SK-N-SH (cell line): Measurements from ENCODE around the gene EVC2. TPM values are rescaled to one million over a fixed set of nuclear protein-coding genes. Genes with fewer than 3 reads are reported as not detected.

Experiments
- CTCF ChIA-PET: fragments of 300-600, 350-600 bp; formaldehyde crosslinking; extraction: SDS; loops from one replicate; lab custom pipeline; 2021; lab: Yijun Ruan, JAX
- POLR2A ChIA-PET: fragments of 350-600 bp; sonication (Branson Sonifier 250); formaldehyde crosslinking; extraction: SDS; loops from one replicate; lab custom pipeline; 2020; ENCODE audit warnings: antibody characterized with exemption, inconsistent platforms; lab: Yijun Ruan, JAX
- DNase-seq: peaks from one replicate; pipeline ENCODE4 v3.0.0; 2012
- H2AFZ ChIP-seq: fragments of 200-600 bp; sonication (generic); 2 replicates; pipeline ENCODE4 v1.8.1; 2016; ENCODE audit warnings: antibody characterized with exemption, mild to moderate bottlenecking, low read depth
- H3F3A ChIP-seq: fragments of 200-600 bp; sonication (generic); replicated peaks from 2 replicates; pipeline ENCODE3; 2016; ENCODE audit warnings: antibody characterized with exemption, mild to moderate bottlenecking; ENCODE audit not compliant: insufficient read depth
- H3K27ac ChIP-seq, 2 experiments: fragments of 200-500 bp in 1 of 2; fragments of 200-600 bp in 1 of 2; sonication (Bioruptor generic) in 1 of 2; sonication (generic), shearing (Covaris generic) in 1 of 2; 2 replicates each; pipeline versions ENCODE4 v1.5.1 to v1.6.1; 2014 to 2016; ENCODE audit warnings: low read depth in 2 of 2, inconsistent platforms in 1 of 2, low read length in 1 of 2, mild to moderate bottlenecking in 1 of 2, mixed read lengths in 1 of 2
- H3K27me3 ChIP-seq: fragments of 200-600 bp; sonication (generic), shearing (Covaris generic); 2 replicates; pipeline ENCODE4 v1.6.1; 2016; ENCODE audit warnings: mixed run types; ENCODE audit not compliant: insufficient read depth
- H3K36me3 ChIP-seq, 2 experiments: fragments of 200-500 bp in 1 of 2; fragments of 200-600 bp in 1 of 2; sonication (Bioruptor generic) in 1 of 2; sonication (generic) in 1 of 2; replicated peaks in 1 of 2; 2 replicates each; pipeline versions ENCODE3 to v1.5.1; 2014 to 2016; ENCODE audit warnings: low read length in 1 of 2, mild to moderate bottlenecking in 1 of 2; ENCODE audit not compliant: insufficient read depth in 2 of 2, control insufficient read depth in 1 of 2
- H3K4me1 ChIP-seq, 2 experiments: fragments of 200-500 bp in 1 of 2; fragments of 200-600 bp in 1 of 2; sonication (Bioruptor generic) in 1 of 2; sonication (generic), shearing (Covaris generic) in 1 of 2; 2 replicates each; pipeline versions ENCODE4 v1.5.1 to v1.6.1; 2014 to 2016; ENCODE audit warnings: low read depth in 1 of 2, low read length in 1 of 2, mixed run types in 1 of 2; ENCODE audit not compliant: insufficient read depth in 2 of 2, control insufficient read depth in 1 of 2
- H3K4me2 ChIP-seq: fragments of 200-600 bp; sonication (generic), shearing (Covaris generic); 2 replicates; pipeline ENCODE4 v1.6.1; 2017; ENCODE audit warnings: mixed run types
- H3K4me3 ChIP-seq, 2 experiments: fragments of 200-500 bp in 1 of 2; fragments of 200-600 bp in 1 of 2; sonication (Bioruptor generic) in 1 of 2; sonication (generic), shearing (Covaris generic) in 1 of 2; 2 replicates each; pipeline versions ENCODE4 v1.5.1 to v1.8.1; 2014 to 2016; ENCODE audit warnings: low read depth in 2 of 2, inconsistent platforms in 1 of 2, low read length in 1 of 2, mild to moderate bottlenecking in 1 of 2, mixed read lengths in 1 of 2, moderate library complexity in 1 of 2
- H3K79me2 ChIP-seq: fragments of 200-600 bp; sonication (generic); 2 replicates; pipeline ENCODE4 v1.8.1; 2017; ENCODE audit warnings: mild to moderate bottlenecking; ENCODE audit not compliant: insufficient read depth
- H3K9ac ChIP-seq: fragments of 200-600 bp; sonication (generic); 2 replicates; pipeline ENCODE4 v1.6.1; 2017; ENCODE audit warnings: mixed run types
- H3K9me2 ChIP-seq: fragments of 200-600 bp; sonication (generic); 2 replicates; pipeline ENCODE4 v1.6.1; 2017; ENCODE audit warnings: mixed run types
- H3K9me3 ChIP-seq: fragments of 200-600 bp; sonication (generic); 2 replicates; pipeline ENCODE4 v1.6.1; 2017; ENCODE audit warnings: mixed run types, mild to moderate bottlenecking, moderate library complexity
- H4K20me1 ChIP-seq: fragments of 200-600 bp; sonication (generic); 2 replicates; pipeline ENCODE4 v1.6.1; 2017; ENCODE audit warnings: mild to moderate bottlenecking, mixed run types; ENCODE audit not compliant: insufficient read depth
- ELF1 ChIP-seq: IDR thresholded peaks from 2 replicates; pipeline ENCODE4 v1.4.0; 2012
- FOXJ3 ChIP-seq: sonication (generic); formaldehyde crosslinking; IDR thresholded peaks from 2 replicates; pipeline ENCODE4 v1.5.1; 2020; ENCODE audit warnings: mild to moderate bottlenecking, missing genetic modification reagents
- GATA2 ChIP-seq: sonication (generic); formaldehyde crosslinking; IDR thresholded peaks from 2 replicates; pipeline ENCODE4 v1.5.0; 2020; ENCODE audit warnings: mild to moderate bottlenecking, missing genetic modification reagents
- IRF3 ChIP-seq: fragments of 150-350 bp; IDR thresholded peaks from 2 replicates; pipeline ENCODE4 v1.6.1; 2016; ENCODE audit warnings: mild to moderate bottlenecking, low read depth, low read length
- MXI1 ChIP-seq: IDR thresholded peaks from 2 replicates; pipeline ENCODE4 v1.6.1; 2012; ENCODE audit warnings: mild to moderate bottlenecking, low read depth, low read length, improper control_type of control experiment
- NFIC ChIP-seq: IDR thresholded peaks from 2 replicates; pipeline ENCODE4 v1.4.0; 2012; ENCODE audit warnings: borderline replicate concordance
- NRF1 ChIP-seq: IDR thresholded peaks from 2 replicates; pipeline ENCODE4 v1.6.1; 2012; ENCODE audit warnings: low read depth, mild to moderate bottlenecking, low read length
- PBX3 ChIP-seq: IDR thresholded peaks from 2 replicates; pipeline ENCODE4; 2012
- RAD21 ChIP-seq: IDR thresholded peaks from 2 replicates; pipeline ENCODE4 v1.6.1; 2012; ENCODE audit warnings: mild to moderate bottlenecking, low read length
- RCOR1 ChIP-seq: fragments of 150-350 bp; IDR thresholded peaks from 2 replicates; pipeline ENCODE4 v1.6.1; 2017; ENCODE audit warnings: antibody characterized with exemption, low read length
- REST ChIP-seq: IDR thresholded peaks from 2 replicates; pipeline ENCODE4 v1.6.1; 2012; ENCODE audit warnings: mild to moderate bottlenecking, low read depth, low read length, moderate library complexity
- SIN3A ChIP-seq: IDR thresholded peaks from 2 replicates; pipeline ENCODE4 v1.6.1; 2012; ENCODE audit warnings: low read depth, mild to moderate bottlenecking, low read length, moderate library complexity, borderline replicate concordance
- TAF1 ChIP-seq: IDR thresholded peaks from 2 replicates; pipeline ENCODE4 v1.6.1; 2012; ENCODE audit warnings: low read depth, mild to moderate bottlenecking, low read length, moderate library complexity, borderline replicate concordance
- TEAD4 ChIP-seq: IDR thresholded peaks from 2 replicates; pipeline ENCODE4 v1.4.0; 2012; ENCODE audit warnings: mild to moderate bottlenecking, borderline replicate concordance; ENCODE audit not compliant: insufficient read depth
- USF1 ChIP-seq: IDR thresholded peaks from 2 replicates; pipeline ENCODE4 v1.4.0; 2012; ENCODE audit warnings: low read depth, borderline replicate concordance
- YY1 ChIP-seq: IDR thresholded peaks from 2 replicates; pipeline ENCODE4 v1.4.0; 2012; ENCODE audit warnings: low read depth, mild to moderate bottlenecking
- WGBS: methylation state at CpG from one replicate; pipeline ENCODE4 v1.1.6; 2017; ENCODE audit warnings: low lambda C conversion rate; 5-methylcytosine and 5-hydroxymethylcytosine counted together
- polyA plus RNA-seq, 3 experiments: library from polyadenylated mRNA; depleted of rRNA; stranded (reverse); fragments of >200 nt; gene quantifications; 2 replicates each; pipeline ENCODE4 v1.2.3, GENCODE V29; 2012

EVC2 gene
- polyA plus RNA-seq, 1 of the 3 experiments (the other 2 are of a cell fraction) = not detected

- DNase-seq = no peak
- no peaks in the 10 kb centered on the region for H3K9me2 ChIP-seq
- H3K4me3 ChIP-seq = no peak overlapping the region
- no peaks in the 10 kb centered on the region for H3F3A ChIP-seq
- ChIA-PET CTCF (interaction anchor here (1.8 kb wide), 1 partner anchor 9 kb away, joined by 7 read pairs; no protein-coding TSS in a partner anchor), POLR2A (no interaction called here)
- no peaks in the 10 kb centered on the region for H3K36me3 ChIP-seq
- H2AFZ ChIP-seq = no peak overlapping the region
- WGBS = 47% methylated on average over 4 of the region's 4 CpGs
- no peak overlapping the region for H3K9ac ChIP-seq
- no peaks in the 10 kb centered on the region for H3K9me3 ChIP-seq
- no peaks in the 10 kb centered on the region for H4K20me1 ChIP-seq
- H3K4me2 ChIP-seq = no peak overlapping the region
- no peaks in the 10 kb centered on the region for H3K27me3 ChIP-seq
- no peak for TF ChIP-seq GATA2 (CRISPR knock-in tag)
- TF ChIP-seq YY1 = no peak
- TF ChIP-seq NRF1 = no peak
- no peak for TF ChIP-seq RAD21
- TF ChIP-seq REST = no peak
- TF ChIP-seq TEAD4 = no peak
- H3K4me1 ChIP-seq = no peaks in the 10 kb centered on the region; a peak in 1 of 4 replicates
- H3K27ac ChIP-seq = no peak overlapping the region
- no peaks in the 10 kb centered on the region for H3K79me2 ChIP-seq
These were observed 14.5 kb downstream of the EVC2 start for GRCh38 chr4:5693871-5694270.

- Histone ChIP-seq H3K27ac (no peak overlapping the region), H3K4me1 (no peaks in the 10 kb centered on the region; a peak in 1 of 4 replicates), H3K4me3 (no peak overlapping the region), H3K4me2 (no peak overlapping the region), H3K27me3 (no peaks in the 10 kb centered on the region), H4K20me1 (no peaks in the 10 kb centered on the region), H3K9me2 (no peaks in the 10 kb centered on the region), H3F3A (no peaks in the 10 kb centered on the region)
- ChIA-PET CTCF (no interaction called here), POLR2A (no interaction called here)
- WGBS = 63% methylated on average over 7 of the region's 7 CpGs
- TF ChIP-seq USF1 = no peak
- no peak for TF ChIP-seq IRF3
- no peak for TF ChIP-seq PBX3
- no peak for TF ChIP-seq FOXJ3
- TF ChIP-seq NFIC = no peak
- TF ChIP-seq TAF1 = no peak
- TF ChIP-seq GATA2 (CRISPR knock-in tag) = no peak
- TF ChIP-seq SIN3A = no peak
- TF ChIP-seq ELF1 = no peak
- no peak for TF ChIP-seq RCOR1
- TF ChIP-seq MXI1 = no peak
- TF ChIP-seq, all 33 proteins: peak for 0
- Histone ChIP-seq H3K36me3 (no peaks in the 10 kb centered on the region), H3K79me2 (no peaks in the 10 kb centered on the region), H2AFZ (no peak overlapping the region), H3K9ac (no peak overlapping the region), H3K9me3 (no peaks in the 10 kb centered on the region)
- DNase-seq = no peak
These were observed 16.7 kb downstream of the EVC2 start for GRCh38 chr4:5691491-5692132.
